ENCODE data around the gene IL17RE.
"Not testable (repeated sequence)": the region's sequence is repeated elsewhere in the genome, so short reads cannot be mapped to it uniquely, and the experiment has no call there.

The IL17RE gene

GRCh38 chr3:9937486-9938238, 35.0 kb downstream of the IL17RE start:
- Histone ChIP-seq H3K4me2 (ENCODE audit: low read length) (no peak overlapping the region), H3K9me3 (ENCODE audit: insufficient read depth, low read length) (no peaks in the 10 kb centered on the region), H3K9ac (ENCODE audit: low read length) (no peak overlapping the region), H3K36me3 (replicated peaks; ENCODE audit: low read depth, low read length) (peaks cover 4% of the 10 kb centered on the region), H3K27ac (ENCODE audit: low read length) (no peak overlapping the region), H3K79me2 (ENCODE audit: low read length) (peaks cover 11% of the 10 kb centered on the region), H3K4me3 (ENCODE audit: low read length) (no peak overlapping the region), H2AFZ (ENCODE audit: low read depth, low read length) (no peak overlapping the region), H3K27me3 (ENCODE audit: low read depth, low read length) (no peaks in the 10 kb centered on the region), H4K20me1 (ENCODE audit: insufficient read depth, low read length) (no peaks in the 10 kb centered on the region), H3K4me1 (ENCODE audit: low read length) (peaks cover 10% of the 10 kb centered on the region)
- no peak for TF ChIP-seq EZH2phosphoT487 (IDR thresholded peaks at IDR 0.05; ENCODE audit: low read depth)
- TF ChIP-seq, protein P1, sequence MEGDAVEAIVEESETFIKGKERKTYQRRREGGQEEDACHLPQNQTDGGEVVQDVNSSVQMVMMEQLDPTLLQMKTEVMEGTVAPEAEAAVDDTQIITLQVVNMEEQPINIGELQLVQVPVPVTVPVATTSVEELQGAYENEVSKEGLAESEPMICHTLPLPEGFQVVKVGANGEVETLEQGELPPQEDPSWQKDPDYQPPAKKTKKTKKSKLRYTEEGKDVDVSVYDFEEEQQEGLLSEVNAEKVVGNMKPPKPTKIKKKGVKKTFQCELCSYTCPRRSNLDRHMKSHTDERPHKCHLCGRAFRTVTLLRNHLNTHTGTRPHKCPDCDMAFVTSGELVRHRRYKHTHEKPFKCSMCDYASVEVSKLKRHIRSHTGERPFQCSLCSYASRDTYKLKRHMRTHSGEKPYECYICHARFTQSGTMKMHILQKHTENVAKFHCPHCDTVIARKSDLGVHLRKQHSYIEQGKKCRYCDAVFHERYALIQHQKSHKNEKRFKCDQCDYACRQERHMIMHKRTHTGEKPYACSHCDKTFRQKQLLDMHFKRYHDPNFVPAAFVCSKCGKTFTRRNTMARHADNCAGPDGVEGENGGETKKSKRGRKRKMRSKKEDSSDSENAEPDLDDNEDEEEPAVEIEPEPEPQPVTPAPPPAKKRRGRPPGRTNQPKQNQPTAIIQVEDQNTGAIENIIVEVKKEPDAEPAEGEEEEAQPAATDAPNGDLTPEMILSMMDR (IDR thresholded peaks at IDR 0.05; ENCODE audit: low read depth, low read length): no peak

GRCh38 chr3:9938966-9939365, 36.3 kb downstream of the IL17RE start:
- no peak overlapping the region for H3K4me3 ChIP-seq (ENCODE audit: low read length)
- H3K79me2 ChIP-seq (ENCODE audit: low read length): peaks cover 11% of the 10 kb centered on the region
- peaks cover 10% of the 10 kb centered on the region for H3K4me1 ChIP-seq (ENCODE audit: low read length)
- H3K27me3 ChIP-seq (ENCODE audit: low read depth, low read length): no peaks in the 10 kb centered on the region
- H3K9ac ChIP-seq (ENCODE audit: low read length): no peak overlapping the region
- no peak overlapping the region for H3K27ac ChIP-seq (ENCODE audit: low read length)
- no peaks in the 10 kb centered on the region for H4K20me1 ChIP-seq (ENCODE audit: insufficient read depth, low read length)
- no peak overlapping the region for H2AFZ ChIP-seq (ENCODE audit: low read depth, low read length)
- H3K36me3 ChIP-seq (replicated peaks; ENCODE audit: low read depth, low read length): peaks cover 4% of the 10 kb centered on the region
- no peaks in the 10 kb centered on the region for H3K9me3 ChIP-seq (ENCODE audit: insufficient read depth, low read length)
- TF ChIP-seq EZH2phosphoT487 (IDR thresholded peaks at IDR 0.05; ENCODE audit: low read depth): no peak
- TF ChIP-seq, protein P1 (IDR thresholded peaks at IDR 0.05; ENCODE audit: low read depth, low read length): no peak
- no peak overlapping the region for H3K4me2 ChIP-seq (ENCODE audit: low read length)

DNA sequence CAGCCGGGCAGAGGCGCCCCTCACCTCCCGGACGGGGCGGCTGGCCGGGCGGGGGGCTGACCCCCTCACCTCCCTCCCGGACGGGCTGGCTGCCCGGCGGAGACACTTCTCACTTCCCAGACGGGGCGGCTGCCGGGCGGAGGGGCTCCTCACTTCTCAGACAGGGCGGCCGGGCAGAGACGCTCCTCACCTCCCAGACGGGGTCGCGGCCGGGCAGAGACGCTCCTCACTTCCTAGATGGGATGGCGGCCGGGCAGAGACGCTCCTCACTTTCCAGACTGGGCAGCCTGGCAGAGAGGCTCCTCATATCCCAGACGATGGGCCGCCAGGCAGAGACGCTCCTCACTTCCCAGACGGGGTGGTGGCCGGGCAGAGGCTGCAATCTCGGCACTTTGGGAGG, 37.3 kb downstream of the IL17RE start:
- not testable (repeated sequence) for H3K27ac ChIP-seq (ENCODE audit: low read length); H3K27me3 ChIP-seq (ENCODE audit: low read depth, low read length); H2AFZ ChIP-seq (ENCODE audit: low read depth, low read length); H3K79me2 ChIP-seq (ENCODE audit: low read length); H3K4me1 ChIP-seq (ENCODE audit: low read length); H3K4me2 ChIP-seq (ENCODE audit: low read length); H3K9me3 ChIP-seq (ENCODE audit: insufficient read depth, low read length); H3K36me3 ChIP-seq (replicated peaks; ENCODE audit: low read depth, low read length); H4K20me1 ChIP-seq (ENCODE audit: insufficient read depth, low read length); H3K9ac ChIP-seq (ENCODE audit: low read length); H3K4me3 ChIP-seq (ENCODE audit: low read length)

GRCh38 chr3:9940746-9941145, 38.1 kb downstream of the IL17RE start:
- Histone ChIP-seq H3K79me2 (ENCODE audit: low read length) (no peaks in the 10 kb centered on the region), H3K27ac (ENCODE audit: low read length) (no peak overlapping the region), H3K4me3 (ENCODE audit: low read length) (no peak overlapping the region), H2AFZ (ENCODE audit: low read depth, low read length) (no peak overlapping the region), H3K36me3 (replicated peaks; ENCODE audit: low read depth, low read length) (peaks cover 4% of the 10 kb centered on the region), H3K4me2 (ENCODE audit: low read length) (no peak overlapping the region), H3K27me3 (ENCODE audit: low read depth, low read length) (no peaks in the 10 kb centered on the region), H3K9ac (ENCODE audit: low read length) (no peak overlapping the region), H3K4me1 (ENCODE audit: low read length) (no peaks in the 10 kb centered on the region), H3K9me3 (ENCODE audit: insufficient read depth, low read length) (no peaks in the 10 kb centered on the region), H4K20me1 (ENCODE audit: insufficient read depth, low read length) (no peaks in the 10 kb centered on the region)
- TF ChIP-seq, protein P1 (IDR thresholded peaks at IDR 0.05; ENCODE audit: low read depth, low read length): no peak
- TF ChIP-seq EZH2phosphoT487 (IDR thresholded peaks at IDR 0.05; ENCODE audit: low read depth): no peak

All from OCI-LY3 (cell line).